ENCODE measurements around the gene CDYL2. TPM values are rescaled to one million over a fixed set of nuclear protein-coding genes. Genes with fewer than 3 reads are reported as not detected.
A peak's percentile ranks its signal among the peaks of the same experiment; 100 is the strongest.

Gene CDYL2
- total and polyA plus RNA-seq, 4 experiments from 2014 or later, result 0.91 to 42.4 (median 20.0) TPM

DNA sequence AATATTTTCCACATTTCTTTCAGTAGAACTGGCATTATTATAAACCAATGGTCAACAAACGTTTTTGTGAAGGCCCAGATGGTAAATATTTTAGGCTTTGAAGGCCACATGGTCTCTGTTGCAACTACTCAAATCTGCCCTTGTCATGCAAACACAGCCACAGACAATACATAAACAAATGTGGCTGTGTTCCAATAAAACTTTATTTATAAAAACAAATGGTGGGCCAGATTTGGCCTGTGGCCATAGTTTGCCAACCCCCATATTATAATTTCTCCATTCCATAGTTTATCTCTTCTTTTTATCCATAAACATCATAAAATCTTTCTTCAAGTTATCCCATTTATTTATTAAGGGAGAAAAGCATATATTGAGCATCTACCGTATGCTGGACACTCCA, 98.8 kb downstream of the CDYL2 start:
- intact Hi-C loops (cut with micrococcal nuclease), result no loop called here
- Mint-ChIP-seq H3K9me3 (peaks cover 0 to 3% (median 0%) of the 10 kb centered on the region in 8 donors), H3K4me1 (peaks cover 6 to 17% (median 14%) of the 10 kb centered on the region in 4 donors), H3K27ac (no peak overlapping the region), H3K27me3 (no peaks in the 10 kb centered on the region), H3K4me3 (no peak overlapping the region), H3K36me3 (peaks cover 2 to 15% of the 10 kb centered on the region in 2 donors)
- ChIA-PET POLR2A (ENCODE audit: partially characterized antibody) (no interaction called here), CTCF (ENCODE audit: partially characterized antibody) (no interaction called here)
- Histone ChIP-seq H3K27me3 (ENCODE audit: insufficient read depth, low read length) (no peaks in the 10 kb centered on the region), H3K4me1 (ENCODE audit: insufficient read depth, low read length) (peaks cover 5% of the 10 kb centered on the region), H3K27ac (ENCODE audit: low read depth, low read length) (no peak overlapping the region), H3K9me3 (ENCODE audit: control insufficient read depth in 1 of 2, low read length in 2 of 2) (no peaks in the 10 kb centered on the region), H3K4me3 (ENCODE audit: low read length in 2 of 2) (no peak overlapping the region), H3K36me3 (ENCODE audit: insufficient read depth, low read length) (no peaks in the 10 kb centered on the region)
- DNase-seq, result no peak

DNA sequence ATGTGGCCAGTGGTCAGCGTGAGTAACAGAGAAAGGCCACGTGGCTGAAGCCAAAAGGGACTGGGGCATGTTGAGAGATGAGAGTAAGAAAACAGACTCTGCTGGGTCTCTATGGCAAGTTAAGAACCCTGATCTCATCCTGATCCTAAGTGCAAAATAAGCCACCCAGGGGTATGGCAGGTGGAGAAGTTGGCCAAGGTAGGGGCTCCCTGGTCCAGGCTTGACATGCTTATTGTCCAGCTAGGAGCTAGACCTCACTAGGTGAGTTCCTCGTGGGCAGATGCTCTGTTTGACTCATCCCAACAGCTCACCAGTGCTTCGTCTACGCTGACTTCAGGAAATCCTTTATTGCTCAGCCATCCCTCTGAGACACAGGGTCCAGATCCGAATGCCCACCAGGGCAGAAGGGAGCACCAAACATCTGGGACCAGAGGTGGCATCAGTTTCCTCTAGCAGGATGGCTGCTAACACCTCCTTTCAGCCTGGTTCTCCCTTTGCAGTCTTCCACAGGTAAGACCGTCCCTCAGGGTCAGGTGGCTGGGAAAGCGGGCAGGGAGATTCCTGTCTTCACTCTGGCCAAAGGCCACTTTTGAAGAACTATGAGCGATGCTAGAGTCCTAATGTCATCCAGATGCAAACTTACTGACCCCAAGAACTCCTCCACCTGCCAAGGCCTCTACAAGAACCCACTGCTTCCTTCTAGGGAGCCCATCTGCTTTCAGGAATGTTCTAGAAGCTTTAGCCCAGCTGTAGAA, 99.5 kb downstream of the CDYL2 start:
- H3K4me3 Mint-ChIP-seq, result no peak overlapping the region
- peaks cover 0 to 3% (median 0%) of the 10 kb centered on the region in 8 donors for H3K9me3 Mint-ChIP-seq
- Histone ChIP-seq H3K4me1 (ENCODE audit: insufficient read depth, low read length) (peaks cover 7% of the 10 kb centered on the region), H3K27me3 (ENCODE audit: insufficient read depth, low read length) (no peaks in the 10 kb centered on the region), H3K9me3 (ENCODE audit: control insufficient read depth in 1 of 2, low read length in 2 of 2) (no peaks in the 10 kb centered on the region), H3K27ac (ENCODE audit: low read depth, low read length) (no peak overlapping the region), H3K36me3 (ENCODE audit: insufficient read depth, low read length) (no peaks in the 10 kb centered on the region), H3K4me3 (ENCODE audit: low read length in 2 of 2) (no peak overlapping the region)
- ChIA-PET POLR2A (ENCODE audit: partially characterized antibody) (interaction anchor here (1.0 kb wide), 1 partner anchor 116 kb away, joined by 3 read pairs; no protein-coding TSS in a partner anchor), CTCF (ENCODE audit: partially characterized antibody) (no interaction called here)
- DNase-seq, result no peak
- no peaks in the 10 kb centered on the region for H3K27me3 Mint-ChIP-seq
- intact Hi-C loops (cut with micrococcal nuclease), result no loop called here
- peaks cover 2 to 15% of the 10 kb centered on the region in 2 donors for H3K36me3 Mint-ChIP-seq
- H3K27ac Mint-ChIP-seq, result no peak overlapping the region
- H3K4me1 Mint-ChIP-seq, result peaks cover 9 to 18% (median 15%) of the 10 kb centered on the region in 4 donors

DNA sequence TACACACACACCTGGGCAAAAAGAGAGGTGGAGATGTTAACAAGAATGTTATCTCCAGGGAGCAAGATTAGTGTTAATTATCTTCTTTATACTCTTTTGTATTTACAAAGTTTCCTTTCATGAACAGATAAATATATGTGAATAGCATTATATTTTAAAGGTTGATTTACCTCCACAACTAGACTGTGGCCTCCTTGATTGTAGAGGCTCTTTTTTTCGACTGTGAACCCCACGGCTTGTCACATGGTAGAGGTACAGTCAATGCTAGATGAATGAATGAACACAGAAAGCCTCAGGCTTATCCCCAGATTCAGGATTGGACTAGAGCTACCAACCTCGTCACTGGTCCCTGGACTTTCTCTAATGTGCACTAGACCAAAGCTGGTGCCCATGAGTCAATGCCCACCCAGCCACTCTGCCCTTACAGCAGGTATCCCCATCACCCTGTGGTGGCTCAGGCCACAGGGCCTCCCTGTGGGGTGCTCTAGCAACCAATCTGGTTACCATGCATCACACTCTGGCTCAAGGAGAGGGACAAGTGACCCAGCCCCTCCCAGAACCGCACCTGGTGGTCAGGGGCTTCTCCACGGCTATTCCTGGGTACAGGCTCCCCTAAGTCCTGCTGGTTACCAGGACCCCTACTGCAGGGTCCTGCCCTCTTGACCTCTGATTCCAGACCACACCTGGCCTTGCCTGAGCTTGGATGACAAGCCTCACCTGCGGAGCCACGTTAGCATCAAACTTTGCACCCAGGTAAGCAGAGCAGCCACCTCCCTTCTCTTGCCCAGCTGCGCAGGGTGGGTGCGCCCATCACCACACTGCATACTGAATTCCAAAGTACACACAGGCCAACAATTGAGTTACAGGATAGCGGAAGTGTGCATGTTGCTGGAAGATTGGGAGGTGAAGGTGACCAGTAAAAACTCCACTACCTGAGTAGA, 101.0 kb downstream of the CDYL2 start:
- intact Hi-C loops (cut with micrococcal nuclease), result no loop called here
- H3K9me3 Mint-ChIP-seq, result peaks cover 0 to 6% (median 0%) of the 10 kb centered on the region in 8 donors
- Histone ChIP-seq H3K4me1 (ENCODE audit: insufficient read depth, low read length) (peaks cover 12% of the 10 kb centered on the region), H3K36me3 (ENCODE audit: insufficient read depth, low read length) (no peaks in the 10 kb centered on the region), H3K27ac (ENCODE audit: low read depth, low read length) (no peak overlapping the region), H3K9me3 (ENCODE audit: control insufficient read depth in 1 of 2, low read length in 2 of 2) (no peaks in the 10 kb centered on the region), H3K4me3 (ENCODE audit: low read length in 2 of 2) (no peak overlapping the region), H3K27me3 (ENCODE audit: insufficient read depth, low read length) (no peaks in the 10 kb centered on the region)
- no peak overlapping the region for H3K4me3 Mint-ChIP-seq
- peaks cover 19 to 23% (median 20%) of the 10 kb centered on the region in 4 donors for H3K4me1 Mint-ChIP-seq
- ChIA-PET CTCF (ENCODE audit: partially characterized antibody) (interaction anchor here (1.6 kb wide), 1 partner anchor 122 kb away, joined by 4 read pairs; no protein-coding TSS in a partner anchor), POLR2A (ENCODE audit: partially characterized antibody) (interaction anchor here (1.0 kb wide), 1 partner anchor 115 kb away, joined by 3 read pairs; no protein-coding TSS in a partner anchor)
- peaks cover 3 to 20% of the 10 kb centered on the region in 2 donors for H3K36me3 Mint-ChIP-seq
- no peak for DNase-seq
- H3K27me3 Mint-ChIP-seq, result no peaks in the 10 kb centered on the region
- no peak overlapping the region for H3K27ac Mint-ChIP-seq

DNA sequence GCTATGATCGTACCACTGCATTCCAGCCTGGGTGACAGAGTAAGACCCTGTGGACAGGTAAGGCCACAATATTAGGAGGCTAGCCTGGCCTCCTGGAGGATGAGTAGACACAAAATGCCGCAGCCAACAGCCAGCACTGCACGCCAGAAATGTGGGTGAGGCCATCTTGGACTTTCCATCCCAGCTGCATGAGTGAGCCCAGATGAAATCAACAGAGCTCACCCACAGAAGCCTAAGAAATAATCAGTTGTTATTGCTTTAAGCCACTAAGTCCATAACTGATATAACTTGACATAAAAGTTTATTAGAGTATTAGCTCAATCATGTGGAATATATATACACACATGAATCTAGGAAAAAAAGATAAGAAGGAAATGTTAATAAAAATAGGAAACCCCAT, 101.7 kb downstream of the CDYL2 start:
- ChIA-PET POLR2A (ENCODE audit: partially characterized antibody) (no interaction called here), CTCF (ENCODE audit: partially characterized antibody) (interaction anchor here (1.6 kb wide), 1 partner anchor 123 kb away, joined by 4 read pairs; no protein-coding TSS in a partner anchor)
- no peak overlapping the region for H3K4me3 ChIP-seq (ENCODE audit: low read length in 2 of 2)
- H3K27me3 ChIP-seq (ENCODE audit: insufficient read depth, low read length), result no peaks in the 10 kb centered on the region
- no peaks in the 10 kb centered on the region for H3K9me3 ChIP-seq (ENCODE audit: control insufficient read depth in 1 of 2, low read length in 2 of 2)
- Mint-ChIP-seq H3K36me3 (peaks cover 7 to 18% of the 10 kb centered on the region in 2 donors), H3K27me3 (no peaks in the 10 kb centered on the region), H3K4me1 (peaks cover 20 to 27% (median 26%) of the 10 kb centered on the region in 4 donors), H3K9me3 (peaks cover 0 to 6% (median 2%) of the 10 kb centered on the region in 8 donors), H3K4me3 (no peak overlapping the region), H3K27ac (no peak overlapping the region)
- no peaks in the 10 kb centered on the region for H3K36me3 ChIP-seq (ENCODE audit: insufficient read depth, low read length)
- no peak overlapping the region for H3K27ac ChIP-seq (ENCODE audit: low read depth, low read length)
- no peak for DNase-seq
- intact Hi-C loops (cut with micrococcal nuclease), result no loop called here
- H3K4me1 ChIP-seq (ENCODE audit: insufficient read depth, low read length), result peaks cover 14% of the 10 kb centered on the region

DNA sequence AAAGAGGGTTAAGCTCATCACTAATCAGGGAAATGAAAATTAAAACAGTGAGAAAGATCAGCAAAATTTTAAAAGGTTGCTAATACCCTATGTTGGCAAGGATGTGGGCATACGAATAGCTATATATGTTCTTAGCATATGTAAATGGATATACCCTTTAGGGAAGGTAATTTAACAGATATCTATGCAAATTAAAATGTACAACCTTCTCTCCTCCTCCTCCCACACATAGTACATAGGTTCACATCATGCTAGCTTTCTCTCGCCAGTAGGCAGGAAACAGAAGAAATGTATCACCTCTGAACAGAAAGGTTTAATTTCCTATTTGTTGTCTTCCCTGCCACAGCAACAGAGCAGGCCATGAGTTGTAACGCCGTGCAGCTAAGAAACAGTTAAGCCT, 103.8 kb downstream of the CDYL2 start:
- no peaks in the 10 kb centered on the region for H3K27me3 ChIP-seq (ENCODE audit: insufficient read depth, low read length)
- no peaks in the 10 kb centered on the region for H3K36me3 ChIP-seq (ENCODE audit: insufficient read depth, low read length)
- H3K27ac Mint-ChIP-seq, result peak overlapping the region in 1 of 7 donors; percentile 67
- intact Hi-C loops (cut with micrococcal nuclease), result no loop called here
- no peak overlapping the region for H3K27ac ChIP-seq (ENCODE audit: low read depth, low read length)
- H3K4me1 Mint-ChIP-seq, result peaks cover 27 to 43% (median 30%) of the 10 kb centered on the region in 4 donors
- peaks cover 0 to 11% (median 4%) of the 10 kb centered on the region in 8 donors for H3K9me3 Mint-ChIP-seq
- no peak for DNase-seq
- POLR2A ChIA-PET (ENCODE audit: partially characterized antibody), result no interaction called here
- H3K27me3 Mint-ChIP-seq, result no peaks in the 10 kb centered on the region
- H3K36me3 Mint-ChIP-seq, result peaks cover 7 to 25% of the 10 kb centered on the region in 2 donors
- H3K9me3 ChIP-seq (ENCODE audit: control insufficient read depth in 1 of 2, low read length in 2 of 2), result no peaks in the 10 kb centered on the region
- H3K4me3 Mint-ChIP-seq, result peak overlapping the region in 1 of 8 donors; percentile 2
- CTCF ChIA-PET (ENCODE audit: partially characterized antibody), result no interaction called here
- no peak overlapping the region for H3K4me3 ChIP-seq (ENCODE audit: low read length in 2 of 2)
- peaks cover 14% of the 10 kb centered on the region for H3K4me1 ChIP-seq (ENCODE audit: insufficient read depth, low read length)

DNA sequence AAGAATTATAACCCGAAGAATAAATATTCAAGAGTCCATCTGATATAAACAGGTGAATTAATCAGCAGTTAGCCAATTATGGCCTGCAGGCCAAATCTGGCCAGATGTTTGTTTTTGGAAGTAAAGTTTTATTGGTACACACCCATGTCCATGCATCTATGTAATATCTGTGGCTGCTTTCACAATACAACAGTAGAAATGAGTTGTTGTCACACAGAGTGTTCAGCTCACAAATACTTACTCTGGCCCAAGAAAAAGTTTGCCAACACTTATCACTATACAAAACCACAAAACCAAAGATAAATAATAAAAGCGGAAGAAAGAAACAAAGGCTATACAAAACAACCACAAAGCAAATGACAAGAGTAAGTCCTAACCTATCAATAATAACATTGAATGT, 109.4 kb downstream of the CDYL2 start:
- intact Hi-C loops (cut with micrococcal nuclease), result no loop called here
- Mint-ChIP-seq H3K27ac (no peak overlapping the region), H3K4me1 (peaks cover 35 to 70% (median 44%) of the 10 kb centered on the region in 4 donors), H3K4me3 (peak overlapping the region in 2 of 8 donors; percentile 21 to 33), H3K9me3 (peaks cover 0 to 14% (median 4%) of the 10 kb centered on the region in 8 donors), H3K27me3 (no peaks in the 10 kb centered on the region), H3K36me3 (peaks cover 7 to 30% of the 10 kb centered on the region in 2 donors)
- Histone ChIP-seq H3K4me3 (ENCODE audit: low read length in 2 of 2) (no peak overlapping the region), H3K27ac (ENCODE audit: low read depth, low read length) (no peak overlapping the region), H3K36me3 (ENCODE audit: insufficient read depth, low read length) (no peaks in the 10 kb centered on the region), H3K27me3 (ENCODE audit: insufficient read depth, low read length) (no peaks in the 10 kb centered on the region), H3K4me1 (ENCODE audit: insufficient read depth, low read length) (peaks cover 15% of the 10 kb centered on the region), H3K9me3 (ENCODE audit: control insufficient read depth in 1 of 2, low read length in 2 of 2) (no peaks in the 10 kb centered on the region)
- POLR2A ChIA-PET (ENCODE audit: partially characterized antibody), result interaction anchor here (0.7 kb wide), 1 partner anchor 108 kb away, joined by 3 read pairs; no protein-coding TSS in a partner anchor
- no peak for DNase-seq
- CTCF ChIA-PET (ENCODE audit: partially characterized antibody), result no interaction called here

DNA sequence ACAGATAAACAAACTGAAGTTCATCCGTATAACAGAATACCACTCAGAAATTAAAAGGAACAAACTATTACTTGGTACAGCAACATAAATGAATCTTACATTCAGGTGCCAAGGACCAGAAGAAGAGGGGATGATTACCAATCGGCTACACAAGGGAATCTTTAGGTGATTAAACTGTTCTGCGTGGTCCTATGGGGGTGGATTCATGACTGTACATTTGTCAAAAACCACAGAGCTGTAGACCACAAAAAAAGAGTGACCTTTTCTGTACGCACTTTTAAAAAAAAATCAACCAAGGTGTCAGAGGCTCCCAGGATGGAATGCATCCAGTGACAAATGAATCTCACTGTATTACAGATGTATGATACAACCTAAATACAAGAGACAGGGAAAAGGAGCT, 110.8 kb downstream of the CDYL2 start:
- Mint-ChIP-seq H3K4me1 (peaks cover 29 to 62% (median 43%) of the 10 kb centered on the region in 4 donors), H3K27ac (no peak overlapping the region), H3K9me3 (peaks cover 0 to 13% (median 4%) of the 10 kb centered on the region in 8 donors), H3K36me3 (peaks cover 6 to 31% of the 10 kb centered on the region in 2 donors), H3K4me3 (no peak overlapping the region), H3K27me3 (no peaks in the 10 kb centered on the region)
- H3K4me1 ChIP-seq (ENCODE audit: insufficient read depth, low read length), result peaks cover 12% of the 10 kb centered on the region
- H3K27ac ChIP-seq (ENCODE audit: low read depth, low read length), result no peak overlapping the region
- no peak overlapping the region for H3K4me3 ChIP-seq (ENCODE audit: low read length in 2 of 2)
- POLR2A ChIA-PET (ENCODE audit: partially characterized antibody), result no interaction called here
- CTCF ChIA-PET (ENCODE audit: partially characterized antibody), result no interaction called here
- no peak for DNase-seq
- intact Hi-C loops (cut with micrococcal nuclease), result no loop called here
- no peaks in the 10 kb centered on the region for H3K9me3 ChIP-seq (ENCODE audit: control insufficient read depth in 1 of 2, low read length in 2 of 2)
- no peaks in the 10 kb centered on the region for H3K36me3 ChIP-seq (ENCODE audit: insufficient read depth, low read length)
- H3K27me3 ChIP-seq (ENCODE audit: insufficient read depth, low read length), result no peaks in the 10 kb centered on the region

All from CD4-positive, alpha-beta memory T cell (primary cell).